ES-I3 (cell line): Measurements from ENCODE around the gene PDZK1IP1.
"Not testable (repeated sequence)": the region's sequence is repeated elsewhere in the genome, so short reads cannot be mapped to it uniquely, and the experiment has no call there.

Source experiments
- H3K36me3 ChIP-seq: 2 replicates; pipeline ENCODE4 v1.6.1; 2013; ENCODE audit warnings: mild to moderate bottlenecking, low read length, control low read depth, moderate library complexity; ENCODE audit not compliant: insufficient read depth
- H3K4me1 ChIP-seq: 2 replicates; pipeline ENCODE4 v1.6.1; 2013; ENCODE audit warnings: mild to moderate bottlenecking, control low read depth, low read length; ENCODE audit not compliant: insufficient read depth
- H3K9ac ChIP-seq: 2 replicates; pipeline ENCODE4 v1.6.1; 2013; ENCODE audit warnings: low read depth, mild to moderate bottlenecking, low read length, moderate library complexity
- H3K9me3 ChIP-seq: 2 replicates; pipeline ENCODE4 v1.6.1; 2013; ENCODE audit warnings: mild to moderate bottlenecking, low read length, moderate library complexity; ENCODE audit not compliant: control insufficient read depth, insufficient read depth

PDZK1IP1 gene

GRCh38 chr1:47215713-47216112 is 25.9 kb upstream of the PDZK1IP1 start:
- H3K36me3 ChIP-seq = no peaks in the 10 kb centered on the region
- no peak overlapping the region for H3K9ac ChIP-seq
- no peaks in the 10 kb centered on the region; the same call in 1 of the 2 replicates for H3K4me1 ChIP-seq
- H3K9me3 ChIP-seq = no peaks in the 10 kb centered on the region; the same call in 1 of the 2 replicates

- no peak overlapping the region for H3K9ac ChIP-seq
- H3K9me3 ChIP-seq = no peaks in the 10 kb centered on the region; the same call in 1 of the 2 replicates
- no peaks in the 10 kb centered on the region for H3K36me3 ChIP-seq
- peaks cover 3% of the 10 kb centered on the region; the same call in 1 of the 2 replicates for H3K4me1 ChIP-seq
Observed at GRCh38 chr1:47214549-47214948, 24.7 kb upstream of the PDZK1IP1 start.

GRCh38 chr1:47213230-47213963 is 23.6 kb upstream of the PDZK1IP1 start:
- H3K36me3 ChIP-seq = no peaks in the 10 kb centered on the region
- no peak overlapping the region for H3K9ac ChIP-seq
- no peaks in the 10 kb centered on the region; the same call in 1 of the 2 replicates for H3K9me3 ChIP-seq
- H3K4me1 ChIP-seq = peaks cover 13% of the 10 kb centered on the region

GRCh38 chr1:47212636-47213229 is 22.9 kb upstream of the PDZK1IP1 start:
- no peaks in the 10 kb centered on the region for H3K36me3 ChIP-seq

GRCh38 chr1:47211796-47212269 is 22.0 kb upstream of the PDZK1IP1 start:
- no peak overlapping the region for H3K9ac ChIP-seq
- peaks cover 16% of the 10 kb centered on the region for H3K4me1 ChIP-seq
- no peaks in the 10 kb centered on the region; the same call in 1 of the 2 replicates for H3K9me3 ChIP-seq
- H3K36me3 ChIP-seq = no peaks in the 10 kb centered on the region

More at GRCh38 chr1:47212636-47213229, 22.9 kb upstream of the PDZK1IP1 start:
- Histone ChIP-seq H3K4me1 (peaks cover 16% of the 10 kb centered on the region), H3K9me3 (no peaks in the 10 kb centered on the region; the same call in 1 of the 2 replicates), H3K9ac (no peak overlapping the region)

GRCh38 chr1:47210666-47211065 is 20.8 kb upstream of the PDZK1IP1 start:
- no peaks in the 10 kb centered on the region; the same call in 1 of the 2 replicates for H3K9me3 ChIP-seq
- H3K9ac ChIP-seq = no peak overlapping the region
- H3K4me1 ChIP-seq = peaks cover 16% of the 10 kb centered on the region
- H3K36me3 ChIP-seq = no peaks in the 10 kb centered on the region

- Histone ChIP-seq H3K9ac (no peak overlapping the region), H3K36me3 (no peaks in the 10 kb centered on the region), H3K9me3 (no peaks in the 10 kb centered on the region; the same call in 1 of the 2 replicates), H3K4me1 (peaks cover 16% of the 10 kb centered on the region)
Observed at GRCh38 chr1:47209725-47210325, 20.0 kb upstream of the PDZK1IP1 start.

- no peak overlapping the region for H3K9ac ChIP-seq
Observed at GRCh38 chr1:47209091-47209490, 19.3 kb upstream of the PDZK1IP1 start.

GRCh38 chr1:47208374-47208850 is 18.6 kb upstream of the PDZK1IP1 start:
- H3K9ac ChIP-seq = no peak overlapping the region; the same call in 1 of the 2 replicates
- peaks cover 16% of the 10 kb centered on the region for H3K4me1 ChIP-seq
- H3K9me3 ChIP-seq = no peaks in the 10 kb centered on the region; the same call in 1 of the 2 replicates
- H3K36me3 ChIP-seq = no peaks in the 10 kb centered on the region

More at GRCh38 chr1:47209091-47209490, 19.3 kb upstream of the PDZK1IP1 start:
- Histone ChIP-seq H3K9me3 (no peaks in the 10 kb centered on the region; the same call in 1 of the 2 replicates), H3K36me3 (no peaks in the 10 kb centered on the region), H3K4me1 (peaks cover 16% of the 10 kb centered on the region)

GRCh38 chr1:47207803-47208373 is 18.1 kb upstream of the PDZK1IP1 start:
- no peak overlapping the region for H3K9ac ChIP-seq
- H3K9me3 ChIP-seq = no peaks in the 10 kb centered on the region; the same call in 1 of the 2 replicates
- H3K36me3 ChIP-seq = no peaks in the 10 kb centered on the region
- peaks cover 16% of the 10 kb centered on the region for H3K4me1 ChIP-seq

GRCh38 chr1:47205918-47206317 is 16.1 kb upstream of the PDZK1IP1 start:
- Histone ChIP-seq H3K9ac (no peak overlapping the region), H3K36me3 (no peaks in the 10 kb centered on the region), H3K9me3 (no peaks in the 10 kb centered on the region; the same call in 1 of the 2 replicates), H3K4me1 (peaks cover 16% of the 10 kb centered on the region)

- not testable (repeated sequence) for H3K36me3 ChIP-seq, H3K4me1 ChIP-seq, H3K9me3 ChIP-seq, H3K9ac ChIP-seq
Observed at GRCh38 chr1:47203504-47203903, 13.7 kb upstream of the PDZK1IP1 start.

GRCh38 chr1:47201179-47201578 is 11.3 kb upstream of the PDZK1IP1 start:
- H3K36me3 ChIP-seq = no peaks in the 10 kb centered on the region
- no peaks in the 10 kb centered on the region; the same call in 1 of the 2 replicates for H3K4me1 ChIP-seq
- H3K9me3 ChIP-seq = no peaks in the 10 kb centered on the region
- no peak overlapping the region for H3K9ac ChIP-seq

GRCh38 chr1:47198214-47198613 is 8.4 kb upstream of the PDZK1IP1 start:
- Histone ChIP-seq H3K4me1 (peaks cover 4% of the 10 kb centered on the region; the same call in 1 of the 2 replicates), H3K36me3 (no peaks in the 10 kb centered on the region), H3K9ac (no peak overlapping the region), H3K9me3 (no peaks in the 10 kb centered on the region)
